Measurements from ENCODE around the gene PLCH2.

PLCH2 gene

DNA sequence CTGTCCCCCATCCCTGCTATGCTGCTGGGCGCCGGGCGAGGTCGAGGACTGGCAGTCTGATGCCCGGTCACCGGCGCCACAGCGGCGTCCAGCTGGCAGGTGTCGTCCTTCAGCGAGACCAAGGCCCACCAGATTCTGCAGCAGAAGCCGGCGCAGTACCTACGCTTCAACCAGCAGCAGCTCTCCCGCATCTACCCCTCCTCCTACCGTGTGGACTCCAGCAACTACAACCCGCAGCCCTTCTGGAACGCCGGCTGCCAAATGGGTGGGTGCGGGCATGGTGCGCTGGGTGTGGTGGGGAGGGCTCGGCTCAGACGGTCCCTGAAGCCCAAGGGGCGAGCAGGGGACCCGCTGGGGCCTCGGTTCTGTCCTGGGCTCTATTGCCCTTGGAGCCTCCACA, 20.7 kb downstream of the PLCH2 start:
- no peak for DNase-seq (ENCODE audit: low read depth in 1 of 2, low spot score in 1 of 2)

DNA sequence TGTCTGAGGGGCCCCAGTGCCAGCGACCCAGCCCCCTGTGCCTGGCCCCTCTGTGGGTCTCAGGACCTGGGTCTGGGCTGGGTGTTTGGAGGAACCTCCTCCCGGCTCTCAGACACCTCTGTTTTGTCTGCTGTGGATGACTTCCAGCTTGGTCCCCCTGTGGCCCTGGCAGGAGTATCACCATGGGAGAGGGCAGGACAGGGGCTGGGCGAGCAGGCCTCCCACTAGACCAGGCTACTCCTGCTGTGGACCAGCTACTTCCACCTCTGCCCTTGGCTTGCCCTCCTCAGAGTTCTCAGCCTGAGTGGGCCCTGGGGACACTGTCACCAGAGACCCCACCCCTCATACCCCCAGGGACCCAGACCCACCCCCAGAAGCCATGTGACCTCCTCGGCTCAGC, 21.8 kb downstream of the PLCH2 start:
- no peak for DNase-seq (ENCODE audit: low read depth in 1 of 2, low spot score in 1 of 2)

DNA sequence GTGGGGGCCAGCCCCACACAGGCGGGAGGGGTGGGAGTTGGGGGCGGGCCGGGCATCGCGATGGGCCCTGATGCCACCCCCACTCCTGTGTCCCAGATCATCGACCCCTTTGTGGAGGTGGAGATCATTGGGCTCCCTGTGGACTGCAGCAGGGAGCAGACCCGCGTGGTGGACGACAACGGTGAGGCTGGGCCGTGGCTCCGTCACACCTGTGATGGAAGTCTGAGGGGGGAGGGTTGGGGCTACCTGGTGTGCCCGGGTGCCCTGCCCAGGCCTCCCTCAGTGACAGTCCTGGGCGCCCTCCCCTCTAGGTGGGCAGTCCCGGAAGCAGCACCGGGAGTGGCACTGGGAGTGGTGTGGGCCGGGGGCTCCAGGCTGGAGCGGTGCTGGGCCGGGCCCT, 22.6 kb downstream of the PLCH2 start:
- DNase-seq (ENCODE audit: low read depth in 1 of 2, low spot score in 1 of 2), result no peak

GRCh38 chr1:2499260-2499659, 23.2 kb downstream of the PLCH2 start:
- no peak for DNase-seq (ENCODE audit: low read depth in 1 of 2, low spot score in 1 of 2)

DNA sequence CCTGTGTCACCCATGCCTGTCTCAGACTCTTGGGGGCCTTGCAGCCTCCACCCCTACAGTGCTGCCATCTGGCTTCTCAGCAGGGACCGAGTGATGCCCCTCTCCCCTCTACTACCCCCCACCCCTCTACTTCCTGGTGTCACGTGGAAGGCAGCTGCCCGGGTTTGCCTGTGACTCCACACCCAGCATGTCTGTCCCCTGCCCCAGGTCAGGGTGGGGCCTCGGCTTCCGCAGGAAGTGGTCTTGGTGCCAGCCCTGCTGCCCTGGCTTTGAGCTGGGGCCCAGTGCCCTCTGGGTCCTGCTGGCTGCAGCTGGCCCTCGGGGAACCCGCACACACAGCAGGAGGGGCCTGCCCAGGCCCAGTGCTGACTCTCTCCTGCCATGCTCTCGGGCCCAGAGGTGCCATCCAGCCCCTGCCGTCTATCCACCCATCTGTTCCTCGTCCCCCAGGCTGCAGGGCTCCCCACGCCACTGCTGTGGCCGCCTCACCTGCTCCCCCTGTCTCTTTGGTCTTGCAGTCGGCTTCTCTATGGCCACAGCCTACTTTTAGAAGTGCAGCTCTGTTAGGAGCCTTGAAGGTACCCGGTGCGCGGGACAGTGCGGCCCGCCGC, 24.0 kb downstream of the PLCH2 start:
- DNase-seq (ENCODE audit: low read depth in 1 of 2, low spot score in 1 of 2), result no peak

GRCh38 chr1:2501041-2501819, 25.1 kb downstream of the PLCH2 start:
- DNase-seq (ENCODE audit: low read depth in 1 of 2, low spot score in 1 of 2), result no peak

DNA sequence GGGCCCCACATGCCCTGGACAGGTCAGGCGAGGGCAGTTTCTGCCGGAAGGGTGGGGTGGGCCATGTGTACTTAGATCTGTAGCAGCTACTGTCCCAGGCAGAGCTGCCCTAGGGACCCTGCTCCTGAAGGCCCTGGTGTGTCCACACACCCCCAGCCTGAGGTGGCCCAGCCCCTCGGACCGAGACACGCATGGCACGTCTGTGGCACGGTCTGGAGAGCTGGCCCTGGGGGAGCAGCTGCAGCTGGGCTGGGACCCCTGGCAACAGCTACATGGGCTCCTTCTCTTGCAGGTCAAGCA, 25.7 kb downstream of the PLCH2 start:
- DNase-seq (ENCODE audit: low read depth in 1 of 2, low spot score in 1 of 2), result no peak

DNA sequence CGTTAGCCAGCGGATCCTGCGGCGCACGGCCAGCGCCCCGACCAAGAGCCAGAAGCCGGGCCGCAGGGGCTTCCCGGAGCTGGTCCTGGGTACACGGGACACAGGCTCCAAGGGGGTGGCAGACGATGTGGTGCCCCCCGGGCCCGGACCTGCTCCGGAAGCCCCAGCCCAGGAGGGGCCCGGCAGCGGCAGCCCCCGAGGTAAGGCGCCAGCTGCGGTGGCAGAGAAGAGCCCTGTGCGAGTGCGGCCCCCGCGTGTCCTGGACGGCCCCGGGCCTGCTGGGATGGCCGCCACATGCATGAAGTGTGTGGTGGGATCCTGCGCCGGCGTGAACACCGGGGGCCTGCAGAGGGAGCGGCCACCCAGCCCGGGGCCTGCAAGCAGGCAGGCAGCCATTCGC, 26.1 kb downstream of the PLCH2 start:
- DNase-seq (ENCODE audit: low read depth in 1 of 2, low spot score in 1 of 2), result no peak

DNA sequence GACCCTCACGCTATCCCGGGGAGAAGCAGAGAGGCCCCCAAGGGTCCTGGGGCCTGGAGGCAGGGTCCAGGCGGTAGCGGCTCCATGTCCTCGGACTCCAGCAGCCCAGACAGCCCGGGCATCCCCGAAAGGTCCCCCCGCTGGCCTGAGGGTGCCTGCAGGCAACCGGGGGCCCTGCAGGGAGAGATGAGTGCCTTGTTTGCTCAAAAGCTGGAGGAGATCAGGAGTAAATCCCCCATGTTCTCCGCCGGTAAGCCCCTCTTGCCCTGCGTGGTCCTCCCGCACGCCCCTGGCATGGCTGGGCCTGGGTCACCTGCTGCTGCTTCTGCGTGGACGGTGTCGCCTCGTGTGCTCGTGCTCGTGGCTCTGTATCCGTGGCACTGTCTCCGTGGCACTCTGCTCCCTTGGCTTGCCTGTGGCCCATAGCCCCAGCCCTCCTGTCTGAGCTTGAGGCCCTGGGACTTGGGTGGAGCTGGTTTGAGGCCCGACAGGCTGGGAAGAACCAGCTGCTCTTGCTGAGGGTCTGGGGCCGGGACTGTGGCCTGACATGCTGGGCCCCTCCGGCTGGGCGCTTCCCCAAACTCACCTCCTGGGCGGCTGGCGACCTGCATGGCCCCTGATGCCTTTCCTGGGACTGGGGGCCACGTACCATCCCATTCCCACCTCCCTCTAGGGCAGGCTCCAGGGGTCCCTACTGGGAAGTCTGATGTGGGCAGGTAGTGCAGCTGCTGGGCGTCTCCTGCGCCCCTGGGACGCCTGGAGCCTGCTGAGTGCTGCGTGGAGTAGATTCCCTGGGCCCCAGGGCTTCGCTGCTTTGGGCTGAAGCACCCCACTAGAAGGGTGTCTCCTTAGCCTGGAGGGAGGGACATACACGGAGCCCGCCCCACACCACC, 26.8 kb downstream of the PLCH2 start:
- no peak for DNase-seq (ENCODE audit: low read depth in 1 of 2, low spot score in 1 of 2)

DNA sequence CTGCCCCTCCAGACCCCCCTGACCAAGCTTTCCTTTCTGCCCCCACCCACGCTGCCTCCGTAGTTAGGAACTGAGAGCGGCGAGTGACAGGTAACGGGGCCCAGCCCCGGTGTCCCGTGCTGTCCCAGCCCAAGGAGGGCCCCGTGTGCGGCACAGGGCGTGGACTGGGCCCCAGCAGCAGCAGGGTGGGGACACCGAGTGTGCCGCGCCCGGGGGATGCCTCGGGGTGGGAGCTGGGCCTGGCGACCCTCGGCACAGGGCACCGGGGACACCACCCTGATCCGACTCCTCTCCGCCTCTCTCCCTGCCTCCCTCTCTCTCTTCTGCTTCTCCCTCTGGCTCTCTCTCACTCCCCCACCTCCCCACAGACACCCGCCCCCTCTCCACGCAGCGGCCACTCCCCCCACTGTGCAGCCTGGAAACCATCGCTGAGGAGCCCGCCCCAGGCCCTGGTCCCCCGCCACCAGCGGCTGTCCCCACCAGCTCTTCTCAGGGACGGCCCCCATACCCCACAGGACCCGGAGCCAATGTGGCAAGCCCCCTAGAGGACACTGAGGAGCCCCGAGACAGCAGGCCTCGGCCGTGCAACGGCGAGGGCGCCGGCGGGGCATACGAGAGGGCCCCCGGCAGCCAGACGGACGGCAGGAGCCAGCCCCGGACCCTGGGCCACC, 27.6 kb downstream of the PLCH2 start:
- DNase-seq (ENCODE audit: low read depth in 1 of 2, low spot score in 1 of 2), result no peak

GRCh38 chr1:2504225-2504948, 28.3 kb downstream of the PLCH2 start:
- DNase-seq (ENCODE audit: low read depth in 1 of 2, low spot score in 1 of 2), result no peak

DNA sequence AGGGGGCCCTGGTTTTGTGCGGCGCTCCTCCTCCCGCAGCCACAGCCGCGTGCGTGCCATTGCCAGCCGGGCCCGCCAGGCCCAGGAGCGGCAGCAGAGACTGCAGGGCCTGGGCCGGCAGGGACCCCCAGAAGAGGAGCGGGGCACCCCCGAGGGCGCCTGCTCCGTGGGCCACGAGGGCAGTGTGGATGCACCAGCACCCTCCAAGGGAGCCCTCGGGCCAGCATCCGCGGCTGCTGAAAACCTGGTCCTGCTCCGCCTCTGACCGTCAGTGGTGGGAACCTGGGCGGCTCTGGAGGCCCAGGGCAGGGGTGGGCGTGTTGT, 28.8 kb downstream of the PLCH2 start:
- DNase-seq (ENCODE audit: low read depth in 1 of 2, low spot score in 1 of 2), result no peak

DNA sequence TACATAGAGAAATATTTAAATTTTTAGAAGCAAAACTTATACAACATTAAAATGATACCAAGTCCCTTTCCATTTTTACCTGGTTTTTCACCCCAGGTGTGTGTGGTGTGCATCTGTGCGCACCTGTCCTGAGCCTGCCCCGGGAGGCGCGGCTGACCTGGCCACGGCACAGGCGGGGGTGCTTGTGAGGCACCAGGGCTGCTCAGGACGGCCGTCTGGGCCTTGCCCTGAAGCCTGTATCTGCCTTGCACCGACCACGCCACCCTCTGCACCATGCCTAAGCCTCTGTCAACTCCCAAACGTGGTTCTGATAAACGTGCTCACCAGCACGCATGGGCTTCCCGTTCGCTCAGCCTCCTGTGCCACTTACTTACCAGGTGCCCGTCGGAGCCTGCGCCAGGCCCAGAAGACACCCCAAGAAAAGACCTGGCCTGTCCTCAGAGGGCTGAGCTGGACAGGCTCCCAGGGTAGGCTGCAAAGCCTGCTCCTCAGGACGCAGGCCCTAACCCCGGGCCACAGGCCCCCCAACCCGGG, 29.4 kb downstream of the PLCH2 start:
- no peak for DNase-seq (ENCODE audit: low read depth in 1 of 2, low spot score in 1 of 2)

GRCh38 chr1:2506007-2506860, 30.1 kb downstream of the PLCH2 start:
- no peak for DNase-seq (ENCODE audit: low read depth in 1 of 2, low spot score in 1 of 2)

- DNase-seq (ENCODE audit: low read depth in 1 of 2, low spot score in 1 of 2), result no peak
Observed at GRCh38 chr1:2506901-2507565, 30.9 kb downstream of the PLCH2 start.

DNA sequence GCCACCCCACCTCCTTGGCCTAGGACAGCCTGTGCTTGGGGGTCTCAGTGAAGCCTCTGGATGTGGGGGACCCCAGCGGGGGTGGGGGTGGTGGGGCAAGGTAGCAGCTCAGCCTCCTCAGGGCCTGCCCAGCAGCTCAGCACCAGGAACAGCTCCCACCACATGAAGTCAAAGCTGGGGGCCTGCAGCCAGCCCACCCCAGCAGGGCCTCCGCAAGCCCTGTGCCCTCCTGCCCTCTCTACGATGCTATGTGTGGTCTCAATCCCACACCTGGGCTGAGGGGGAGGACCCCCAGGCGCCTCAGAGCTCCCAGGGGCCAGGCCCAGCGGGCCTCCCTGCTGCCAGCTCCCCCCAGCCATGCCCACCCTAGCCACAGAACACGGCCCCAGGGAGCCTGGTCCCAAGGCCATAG, 31.7 kb downstream of the PLCH2 start:
- DNase-seq (ENCODE audit: low read depth in 1 of 2, low spot score in 1 of 2), result no peak

GRCh38 chr1:2508180-2508579, 32.1 kb downstream of the PLCH2 start:
- DNase-seq (ENCODE audit: low read depth in 1 of 2, low spot score in 1 of 2), result no peak

DNA sequence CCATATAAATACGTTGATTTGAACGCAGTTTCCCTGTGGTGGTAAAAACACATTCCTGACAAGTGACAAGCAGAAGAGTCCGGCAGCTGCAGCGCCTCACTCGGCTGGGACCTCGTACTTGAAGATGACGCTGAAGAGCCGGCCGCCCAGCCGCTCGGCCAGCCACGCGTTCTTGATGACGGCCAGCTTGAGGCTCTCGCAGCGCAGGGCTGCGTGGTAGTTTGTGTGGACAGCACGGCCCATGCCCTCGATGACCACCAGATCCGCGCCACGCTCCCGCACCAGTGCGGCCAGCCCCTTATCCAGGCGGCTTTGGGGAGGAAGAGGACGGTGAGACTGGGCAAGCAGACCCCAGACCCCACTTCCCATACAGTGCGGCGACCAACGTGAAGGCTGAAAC, 32.7 kb downstream of the PLCH2 start:
- no peak for DNase-seq (ENCODE audit: low read depth in 1 of 2, low spot score in 1 of 2)

GRCh38 chr1:2509589-2509988, 33.5 kb downstream of the PLCH2 start:
- no peak for DNase-seq (ENCODE audit: low read depth in 1 of 2, low spot score in 1 of 2)

Measured in activated CD4-positive, alpha-beta T cell treated with anti-CD3 and anti-CD28 coated beads, Interleukin-2, amount 50 U/mL, for 24 hours (primary cell).